K562 (cell line): ENCODE results near the gene SMIM12. TPM values are rescaled to one million over a fixed set of nuclear protein-coding genes. Genes with fewer than 3 reads are reported as not detected.

Experiments
- ELF4 ChIP-seq: fragments of 450-650 bp; formaldehyde crosslinking; IDR thresholded peaks from 2 replicates; pipeline ENCODE4 v1.4.0; 2022; ENCODE audit warnings: missing genetic modification characterization
- GABPA ChIP-seq: fragments of 200-800 bp; sonication (Bioruptor generic); conservative IDR thresholded peaks from 2 replicates; pipeline ENCODE4 v1.6.1; 2016; ENCODE audit warnings: low read depth, missing genetic modification characterization, missing compliant biosample characterization
- HNRNPK ChIP-seq: fragments of 200-400 bp; formaldehyde crosslinking; IDR thresholded peaks from one replicate; pipeline ENCODE4 v1.6.1; 2018; ENCODE audit warnings: mild to moderate bottlenecking, low read depth, low read length; ENCODE audit not compliant: poor library complexity, severe bottlenecking
- KAT7 ChIP-seq: sonication (generic); formaldehyde crosslinking; IDR thresholded peaks from 2 replicates; pipeline ENCODE4 v1.8.0; 2022; ENCODE audit warnings: missing genetic modification reagents, mild to moderate bottlenecking, borderline replicate concordance
- MAFK ChIP-seq: IDR thresholded peaks from 2 replicates; pipeline ENCODE4 v1.6.1; 2011; ENCODE audit warnings: low read length, improper control_type of control experiment
- PCBP2 ChIP-seq: fragments of 200-400 bp; formaldehyde crosslinking; IDR thresholded peaks from 2 replicates; pipeline ENCODE4 v1.6.1; 2018; ENCODE audit warnings: low read length, low read depth, mild to moderate bottlenecking, moderate library complexity; ENCODE audit not compliant: poor library complexity, severe bottlenecking
- POLR2B ChIP-seq: fragments of 450-650 bp; IDR thresholded peaks from 2 replicates; pipeline ENCODE4 v1.6.1; 2018; ENCODE audit warnings: low read depth; ENCODE audit not compliant: partially characterized antibody
- SOX6 ChIP-seq: fragments of 450-650 bp; IDR thresholded peaks from 2 replicates; pipeline ENCODE4 v1.6.1; 2014; ENCODE audit warnings: mild to moderate bottlenecking
- SRSF1 ChIP-seq: fragments of 200-400 bp; formaldehyde crosslinking; IDR thresholded peaks from 2 replicates; pipeline ENCODE4 v1.6.1; 2017; ENCODE audit warnings: mild to moderate bottlenecking, low read depth, low read length, moderate library complexity
- ZNF121 ChIP-seq: sonication (generic); formaldehyde crosslinking; conservative IDR thresholded peaks from 2 replicates; pipeline ENCODE4 v1.8.0; 2022; ENCODE audit warnings: missing genetic modification reagents
- ZNF584 ChIP-seq: fragments of 200-800 bp; sonication (Bioruptor generic); IDR thresholded peaks from 2 replicates; pipeline ENCODE4 v1.6.1; 2016; ENCODE audit warnings: low read depth, mild to moderate bottlenecking, missing genetic modification characterization, missing compliant biosample characterization
- polyA plus RNA-seq, 8 experiments: library from polyadenylated mRNA; depleted of rRNA in 4 of 8; stranded (reverse) in 5 of 8; unstranded in 3 of 8; fragments of >200 nt; fragmentation: Nextera tagmentation in 2 of 8; fragmentation: Illumina TruSeq in 1 of 8; extraction: Ambion mirVana in 2 of 8; extraction: Trizol in 1 of 8; gene quantifications; 2 replicates each; pipeline versions ENCODE4 v1.2.1 to v1.2.3, GENCODE V29; 2011 to 2014; ENCODE audit warnings: inconsistent platforms in 1 of 8, missing spikeins in 1 of 8
- total RNA-seq, 7 experiments: library from RNA; depleted of rRNA in 6 of 7; stranded (reverse); fragments of >200 nt in 6 of 7; fragmentation: Illumina TruSeq in 2 of 7; extraction: Trizol in 2 of 7; gene quantifications; 2 replicates each; pipeline versions ENCODE4 v1.2.1 to v1.2.3, GENCODE V29; 2011 to 2021; ENCODE audit warnings: low replicate concordance in 1 of 7
- TF ChIP-seq, protein P1 (sequence below): sonication (generic); formaldehyde crosslinking; IDR thresholded peaks from 2 replicates; pipeline ENCODE4 v1.8.0; 2023; ENCODE audit warnings: mild to moderate bottlenecking, missing genetic modification reagents
- TF ChIP-seq, protein P2 (sequence below): sonication (generic); formaldehyde crosslinking; IDR thresholded peaks from 2 replicates; pipeline ENCODE4 v1.8.1; 2023; ENCODE audit warnings: mild to moderate bottlenecking, missing genetic modification reagents
- TF ChIP-seq, protein P3 (sequence below), 2 experiments: fragments of 450-650 bp; formaldehyde crosslinking in 1 of 2; IDR thresholded peaks; 2 replicates each; pipeline versions ENCODE4 v1.4.0 to v1.6.1; 2014 to 2020; ENCODE audit warnings: mild to moderate bottlenecking in 2 of 2, borderline replicate concordance in 1 of 2, low read depth in 1 of 2

Gene SMIM12
- total and polyA plus RNA-seq, 9 of the 15 experiments (the other 6 are each of a cell fraction or from before 2014, with no cell fraction given), result 51.7 to 112 (median 63.9) TPM

DNA sequence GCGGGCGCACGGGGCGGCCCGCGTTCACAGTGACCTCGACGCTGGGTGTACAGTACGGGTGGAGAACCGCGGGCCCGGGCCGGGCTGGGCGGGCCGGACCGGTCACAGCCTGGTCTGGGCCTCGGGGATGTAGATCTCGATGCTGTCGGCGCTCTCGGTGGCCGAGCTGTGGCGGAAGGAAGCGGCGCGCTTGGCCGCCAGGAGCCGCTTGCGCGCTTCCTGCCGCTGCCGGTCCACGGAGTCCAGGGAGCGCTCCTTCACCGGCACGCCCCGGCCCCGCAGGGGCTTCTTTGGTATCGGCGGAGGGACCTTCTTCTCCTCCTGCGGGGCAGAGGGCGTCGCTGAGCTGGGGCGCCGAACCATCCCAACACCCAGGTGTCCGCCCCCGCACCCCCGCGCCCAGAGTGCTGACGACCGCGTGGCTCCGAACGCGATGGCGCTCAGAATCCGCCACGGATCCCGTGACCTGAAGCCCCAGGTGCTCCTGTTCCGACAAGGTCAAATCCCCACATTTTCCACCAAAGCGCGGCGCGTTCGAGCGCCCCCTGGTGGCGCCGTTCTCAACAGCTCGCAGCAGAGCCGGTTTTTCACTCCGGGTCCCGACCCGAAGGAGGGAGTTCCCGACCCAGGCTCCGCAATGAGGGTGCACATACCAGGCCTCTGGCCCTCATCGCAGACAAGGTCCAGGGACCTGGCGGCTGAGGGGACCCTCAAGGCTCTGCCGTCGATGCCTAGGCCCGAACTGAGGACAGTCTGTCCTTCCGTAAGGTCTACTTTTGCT is 6.6 kb upstream of the SMIM12 start (continued):
- TF ChIP-seq PCBP2, result no peak
- no peak for TF ChIP-seq GABPA (tag)
- peak; percentile 25; the same call in 1 of the 2 replicates for TF ChIP-seq SOX6
- TF ChIP-seq, protein P1, sequence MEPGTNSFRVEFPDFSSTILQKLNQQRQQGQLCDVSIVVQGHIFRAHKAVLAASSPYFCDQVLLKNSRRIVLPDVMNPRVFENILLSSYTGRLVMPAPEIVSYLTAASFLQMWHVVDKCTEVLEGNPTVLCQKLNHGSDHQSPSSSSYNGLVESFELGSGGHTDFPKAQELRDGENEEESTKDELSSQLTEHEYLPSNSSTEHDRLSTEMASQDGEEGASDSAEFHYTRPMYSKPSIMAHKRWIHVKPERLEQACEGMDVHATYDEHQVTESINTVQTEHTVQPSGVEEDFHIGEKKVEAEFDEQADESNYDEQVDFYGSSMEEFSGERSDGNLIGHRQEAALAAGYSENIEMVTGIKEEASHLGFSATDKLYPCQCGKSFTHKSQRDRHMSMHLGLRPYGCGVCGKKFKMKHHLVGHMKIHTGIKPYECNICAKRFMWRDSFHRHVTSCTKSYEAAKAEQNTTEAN, result no peak
- TF ChIP-seq POLR2B, result no peak
- TF ChIP-seq ZNF121 (CRISPR knock-in tag), result no peak
- TF ChIP-seq, protein P2, sequence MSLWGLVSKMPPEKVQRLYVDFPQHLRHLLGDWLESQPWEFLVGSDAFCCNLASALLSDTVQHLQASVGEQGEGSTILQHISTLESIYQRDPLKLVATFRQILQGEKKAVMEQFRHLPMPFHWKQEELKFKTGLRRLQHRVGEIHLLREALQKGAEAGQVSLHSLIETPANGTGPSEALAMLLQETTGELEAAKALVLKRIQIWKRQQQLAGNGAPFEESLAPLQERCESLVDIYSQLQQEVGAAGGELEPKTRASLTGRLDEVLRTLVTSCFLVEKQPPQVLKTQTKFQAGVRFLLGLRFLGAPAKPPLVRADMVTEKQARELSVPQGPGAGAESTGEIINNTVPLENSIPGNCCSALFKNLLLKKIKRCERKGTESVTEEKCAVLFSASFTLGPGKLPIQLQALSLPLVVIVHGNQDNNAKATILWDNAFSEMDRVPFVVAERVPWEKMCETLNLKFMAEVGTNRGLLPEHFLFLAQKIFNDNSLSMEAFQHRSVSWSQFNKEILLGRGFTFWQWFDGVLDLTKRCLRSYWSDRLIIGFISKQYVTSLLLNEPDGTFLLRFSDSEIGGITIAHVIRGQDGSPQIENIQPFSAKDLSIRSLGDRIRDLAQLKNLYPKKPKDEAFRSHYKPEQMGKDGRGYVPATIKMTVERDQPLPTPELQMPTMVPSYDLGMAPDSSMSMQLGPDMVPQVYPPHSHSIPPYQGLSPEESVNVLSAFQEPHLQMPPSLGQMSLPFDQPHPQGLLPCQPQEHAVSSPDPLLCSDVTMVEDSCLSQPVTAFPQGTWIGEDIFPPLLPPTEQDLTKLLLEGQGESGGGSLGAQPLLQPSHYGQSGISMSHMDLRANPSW (CRISPR knock-in tag), result no peak
- no peak for TF ChIP-seq ELF4 (CRISPR knock-in tag)
- no peak for TF ChIP-seq HNRNPK
- no peak for TF ChIP-seq MAFK
- no peak for TF ChIP-seq ZNF584
- TF ChIP-seq KAT7 (CRISPR knock-in tag), result no peak
- TF ChIP-seq, protein P3, sequence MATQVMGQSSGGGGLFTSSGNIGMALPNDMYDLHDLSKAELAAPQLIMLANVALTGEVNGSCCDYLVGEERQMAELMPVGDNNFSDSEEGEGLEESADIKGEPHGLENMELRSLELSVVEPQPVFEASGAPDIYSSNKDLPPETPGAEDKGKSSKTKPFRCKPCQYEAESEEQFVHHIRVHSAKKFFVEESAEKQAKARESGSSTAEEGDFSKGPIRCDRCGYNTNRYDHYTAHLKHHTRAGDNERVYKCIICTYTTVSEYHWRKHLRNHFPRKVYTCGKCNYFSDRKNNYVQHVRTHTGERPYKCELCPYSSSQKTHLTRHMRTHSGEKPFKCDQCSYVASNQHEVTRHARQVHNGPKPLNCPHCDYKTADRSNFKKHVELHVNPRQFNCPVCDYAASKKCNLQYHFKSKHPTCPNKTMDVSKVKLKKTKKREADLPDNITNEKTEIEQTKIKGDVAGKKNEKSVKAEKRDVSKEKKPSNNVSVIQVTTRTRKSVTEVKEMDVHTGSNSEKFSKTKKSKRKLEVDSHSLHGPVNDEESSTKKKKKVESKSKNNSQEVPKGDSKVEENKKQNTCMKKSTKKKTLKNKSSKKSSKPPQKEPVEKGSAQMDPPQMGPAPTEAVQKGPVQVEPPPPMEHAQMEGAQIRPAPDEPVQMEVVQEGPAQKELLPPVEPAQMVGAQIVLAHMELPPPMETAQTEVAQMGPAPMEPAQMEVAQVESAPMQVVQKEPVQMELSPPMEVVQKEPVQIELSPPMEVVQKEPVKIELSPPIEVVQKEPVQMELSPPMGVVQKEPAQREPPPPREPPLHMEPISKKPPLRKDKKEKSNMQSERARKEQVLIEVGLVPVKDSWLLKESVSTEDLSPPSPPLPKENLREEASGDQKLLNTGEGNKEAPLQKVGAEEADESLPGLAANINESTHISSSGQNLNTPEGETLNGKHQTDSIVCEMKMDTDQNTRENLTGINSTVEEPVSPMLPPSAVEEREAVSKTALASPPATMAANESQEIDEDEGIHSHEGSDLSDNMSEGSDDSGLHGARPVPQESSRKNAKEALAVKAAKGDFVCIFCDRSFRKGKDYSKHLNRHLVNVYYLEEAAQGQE (IDR thresholded peaks at IDR 0.05; ENCODE audit: borderline replicate concordance), result peak; percentile 67; the same call in 1 of the 2 replicates
- TF ChIP-seq, protein P3 (CRISPR knock-in tag; IDR thresholded peaks at IDR 0.05; ENCODE audit: low read depth), result 0 out of 2 replicates have a peak, but pooled peaks have one; percentile 44
- TF ChIP-seq SRSF1, result peak; percentile 73; the same call in 1 of the 2 replicates
